Measurements from ENCODE around the gene SPATA20. TPM values are rescaled to one million over a fixed set of nuclear protein-coding genes. Genes with fewer than 3 reads are reported as not detected.

The SPATA20 gene
- total RNA-seq, 1 experiment from 2014 or later, result 149 TPM

- H3K4me1 ChIP-seq, result peaks cover 16% of the 10 kb centered on the region
- Mint-ChIP-seq H3K4me3 (ENCODE audit: unreplicated experiment) (peak within 1 kb of the TSS; percentile 87), H3K36me3 (ENCODE audit: insufficient read depth, unreplicated experiment) (peaks cover 27% of the 10 kb centered on the region), H3K27me3 (ENCODE audit: insufficient read depth, unreplicated experiment) (peaks cover 16% of the 10 kb centered on the region), H3K9me3 (ENCODE audit: unreplicated experiment) (no peaks in the 10 kb centered on the region), H3K4me1 (ENCODE audit: low read depth, unreplicated experiment) (peaks cover 7% of the 10 kb centered on the region), H3K27ac (ENCODE audit: unreplicated experiment) (peak within 1 kb of the TSS; percentile 52)
- peaks cover 12% of the 10 kb centered on the region for H3K27me3 ChIP-seq (replicated peaks; ENCODE audit: control insufficient read depth, insufficient read depth, low read length)
- no peaks in the 10 kb centered on the region for H3K36me3 ChIP-seq (ENCODE audit: control insufficient read depth, insufficient read depth, low read length)
- CTCF ChIA-PET, result interaction anchor here (0.5 to 6.4 kb wide), 28 partner anchors 8 to 391 kb away, joined by 3 to 103 read pairs (median 6); partner anchors contain the start of genes LRRC59, RSAD1 and SPATA20
- peak; percentile 97 to 100 for DNase-seq
- intact Hi-C loops (cut with micrococcal nuclease; ENCODE audit: unreplicated experiment), result loop anchor here (1.0 to 2.0 kb wide), 3 partner anchors 13 to 133 kb away; partner anchors contain the start of gene SPATA20
- no peak for TF ChIP-seq CTCF (IDR thresholded peaks at IDR 0.05; ENCODE audit: insufficient read depth in 1 of 2, low read depth in 1 of 2, low read length in 1 of 2, severe bottlenecking in 1 of 2, unreplicated experiment in 1 of 2)
- POLR2A ChIA-PET, result interaction anchor here (0.6 to 2.4 kb wide), 18 partner anchors 8 to 560 kb away, joined by 3 to 16 read pairs (median 4); partner anchors contain the start of genes LUC7L3 and TOB1
- peak within 1 kb of the TSS; percentile 41 for H3K4me3 ChIP-seq (ENCODE audit: low read depth, low read length)
- no TSS peak for BruUV-seq (replicated peaks)
- no peaks in the 10 kb centered on the region for H3K9me3 ChIP-seq
Measured at GRCh38 chr17:50560185-50560824, 13.3 kb downstream of the SPATA20 start, which contains the start of gene CACNA1G. Gene CACNA1G (plus strand): TSS chr17:50560715. CDS start chr17:50561460, 745 bp downstream.

- DNase-seq, result no peak
- no peaks in the 10 kb centered on the region for H3K9me3 Mint-ChIP-seq (ENCODE audit: unreplicated experiment)
- intact Hi-C loops (cut with micrococcal nuclease; ENCODE audit: unreplicated experiment), result loop anchor here (1.0 to 2.0 kb wide), 3 partner anchors 14 to 132 kb away; partner anchors contain the start of gene SPATA20
- Histone ChIP-seq H3K4me1 (peaks cover 16% of the 10 kb centered on the region), H3K9me3 (no peaks in the 10 kb centered on the region), H3K4me3 (ENCODE audit: low read depth, low read length) (peak overlapping the region; percentile 41), H3K27me3 (replicated peaks; ENCODE audit: control insufficient read depth, insufficient read depth, low read length) (peaks cover 12% of the 10 kb centered on the region), H3K36me3 (ENCODE audit: control insufficient read depth, insufficient read depth, low read length) (no peaks in the 10 kb centered on the region)
- H3K4me3 Mint-ChIP-seq (ENCODE audit: unreplicated experiment), result peak overlapping the region; percentile 87
- ChIA-PET CTCF (interaction anchor here (0.6 to 6.4 kb wide), 25 partner anchors 9 to 422 kb away, joined by 3 to 103 read pairs (median 4); partner anchors contain the start of genes LRRC59 and RSAD1), POLR2A (interaction anchor here (0.6 to 2.4 kb wide), 12 partner anchors 9 to 713 kb away, joined by 3 to 16 read pairs (median 4); partner anchors contain the start of genes LUC7L3 and TOB1)
- no TSS peak for BruUV-seq (replicated peaks)
- H3K27ac Mint-ChIP-seq (ENCODE audit: unreplicated experiment), result no peak overlapping the region
- H3K27me3 Mint-ChIP-seq (ENCODE audit: insufficient read depth, unreplicated experiment), result peaks cover 18% of the 10 kb centered on the region
- H3K36me3 Mint-ChIP-seq (ENCODE audit: insufficient read depth, unreplicated experiment), result peaks cover 25% of the 10 kb centered on the region
- H3K4me1 Mint-ChIP-seq (ENCODE audit: low read depth, unreplicated experiment), result peaks cover 7% of the 10 kb centered on the region
- no peak for TF ChIP-seq CTCF (IDR thresholded peaks at IDR 0.05; ENCODE audit: insufficient read depth in 1 of 2, low read depth in 1 of 2, low read length in 1 of 2, severe bottlenecking in 1 of 2, unreplicated experiment in 1 of 2)
Measured at GRCh38 chr17:50560931-50561745, 14.2 kb downstream of the SPATA20 start.

GRCh38 chr17:50561746-50562141 lies 14.8 kb downstream of the SPATA20 start:
- no TSS peak for BruUV-seq (replicated peaks)
- Mint-ChIP-seq H3K36me3 (ENCODE audit: insufficient read depth, unreplicated experiment) (peaks cover 20% of the 10 kb centered on the region), H3K4me3 (ENCODE audit: unreplicated experiment) (peak overlapping the region; percentile 87), H3K4me1 (ENCODE audit: low read depth, unreplicated experiment) (peaks cover 7% of the 10 kb centered on the region), H3K27ac (ENCODE audit: unreplicated experiment) (no peak overlapping the region), H3K27me3 (ENCODE audit: insufficient read depth, unreplicated experiment) (peaks cover 18% of the 10 kb centered on the region), H3K9me3 (ENCODE audit: unreplicated experiment) (no peaks in the 10 kb centered on the region)
- Histone ChIP-seq H3K36me3 (ENCODE audit: control insufficient read depth, insufficient read depth, low read length) (no peaks in the 10 kb centered on the region), H3K9me3 (no peaks in the 10 kb centered on the region), H3K4me3 (ENCODE audit: low read depth, low read length) (peak overlapping the region; percentile 41), H3K27me3 (replicated peaks; ENCODE audit: control insufficient read depth, insufficient read depth, low read length) (peaks cover 14% of the 10 kb centered on the region), H3K4me1 (peaks cover 16% of the 10 kb centered on the region)
- ChIA-PET POLR2A (interaction anchor here (0.6 to 2.4 kb wide), 2 partner anchors 11 to 713 kb away, joined by 3 to 14 read pairs; no protein-coding TSS in a partner anchor), CTCF (interaction anchor here (0.6 to 6.4 kb wide), 11 partner anchors 9 to 422 kb away, joined by 3 to 103 read pairs (median 4); no protein-coding TSS in a partner anchor)
- TF ChIP-seq CTCF (IDR thresholded peaks at IDR 0.05; ENCODE audit: insufficient read depth in 1 of 2, low read depth in 1 of 2, low read length in 1 of 2, severe bottlenecking in 1 of 2, unreplicated experiment in 1 of 2), result no peak
- intact Hi-C loops (cut with micrococcal nuclease; ENCODE audit: unreplicated experiment), result loop anchor here (2.0 kb wide), 1 partner anchor 65 kb away; no protein-coding TSS in a partner anchor
- no peak for DNase-seq
